Chondrocyte (in vitro differentiated cells): ENCODE results near the gene SZRD1. TPM values are rescaled to one million over a fixed set of nuclear protein-coding genes. Genes with fewer than 3 reads are reported as not detected.

Source experiments
- DNase-seq: peaks from one replicate; pipeline ENCODE4 v3.0.0; 2021; ENCODE audit warnings: mixed read lengths, low spot score
- H3K27ac Mint-ChIP-seq: one replicate; pipeline ENCODE4 v1.8.0; 2021; ENCODE audit warnings: mild to moderate bottlenecking, moderate library complexity, mixed read lengths; ENCODE audit not compliant: unreplicated experiment
- H3K27me3 Mint-ChIP-seq: 2 replicates; pipeline ENCODE4 v1.8.0; 2021; ENCODE audit warnings: low read depth, mixed read lengths
- H3K36me3 Mint-ChIP-seq: 2 replicates; pipeline ENCODE4 v1.8.0; 2021; ENCODE audit warnings: low read depth, mixed read lengths
- H3K4me1 Mint-ChIP-seq: 2 replicates; pipeline ENCODE4 v1.8.0; 2021; ENCODE audit warnings: low read depth, mild to moderate bottlenecking, mixed read lengths
- H3K4me3 Mint-ChIP-seq: one replicate; pipeline ENCODE4 v1.8.0; 2021; ENCODE audit warnings: mild to moderate bottlenecking, moderate library complexity, mixed read lengths; ENCODE audit not compliant: unreplicated experiment
- H3K9me3 Mint-ChIP-seq: 2 replicates; pipeline ENCODE4 v1.8.0; 2021; ENCODE audit warnings: low read depth, mixed read lengths
- CTCF ChIP-seq: fragments of 200-600 bp; sonication (generic); IDR thresholded peaks from 2 replicates; pipeline ENCODE4 v1.5.0; 2021; ENCODE audit warnings: antibody characterized with exemption, mild to moderate bottlenecking, moderate library complexity
- total RNA-seq: library from RNA; stranded (reverse); gene quantifications from 3 replicates; pipeline ENCODE4 v1.2.1, GENCODE V29; 2021

Gene SZRD1
- total RNA-seq, 1 donor from 2014 or later: 113 TPM

- Mint-ChIP-seq H3K4me1 (peaks cover 17% of the 10 kb centered on the region), H3K9me3 (no peaks in the 10 kb centered on the region), H3K36me3 (peaks cover 16% of the 10 kb centered on the region), H3K27ac (no peak overlapping the region), H3K27me3 (no peaks in the 10 kb centered on the region), H3K4me3 (no peak overlapping the region)
- DNase-seq: no peak
- no peak for TF ChIP-seq CTCF
Measured at GRCh38 chr1:16398371-16398953, 31.4 kb downstream of the SZRD1 start.

GRCh38 chr1:16402742-16403141 is 35.7 kb downstream of the SZRD1 start:
- no peak overlapping the region for H3K27ac Mint-ChIP-seq
- no peak for TF ChIP-seq CTCF

GRCh38 chr1:16405441-16405840 is 38.4 kb downstream of the SZRD1 start:
- no peak for TF ChIP-seq CTCF
- no peaks in the 10 kb centered on the region for H3K27me3 Mint-ChIP-seq
- H3K36me3 Mint-ChIP-seq: no peaks in the 10 kb centered on the region
- H3K4me3 Mint-ChIP-seq: no peak overlapping the region
- no peaks in the 10 kb centered on the region for H3K4me1 Mint-ChIP-seq
- DNase-seq: no peak
- H3K27ac Mint-ChIP-seq: no peak overlapping the region
- H3K9me3 Mint-ChIP-seq: no peaks in the 10 kb centered on the region

More at GRCh38 chr1:16402742-16403141, 35.7 kb downstream of the SZRD1 start:
- Mint-ChIP-seq H3K4me1 (no peaks in the 10 kb centered on the region), H3K9me3 (no peaks in the 10 kb centered on the region), H3K27me3 (no peaks in the 10 kb centered on the region), H3K36me3 (peaks cover 7% of the 10 kb centered on the region), H3K4me3 (no peak overlapping the region)
- DNase-seq: no peak

- TF ChIP-seq CTCF: no peak
- H3K27me3 Mint-ChIP-seq: no peaks in the 10 kb centered on the region
- DNase-seq: no peak
- H3K27ac Mint-ChIP-seq: no peak overlapping the region
- H3K4me3 Mint-ChIP-seq: no peak overlapping the region
- no peaks in the 10 kb centered on the region for H3K36me3 Mint-ChIP-seq
- no peaks in the 10 kb centered on the region for H3K9me3 Mint-ChIP-seq
- no peaks in the 10 kb centered on the region for H3K4me1 Mint-ChIP-seq
Measured at GRCh38 chr1:16406868-16407267, 39.8 kb downstream of the SZRD1 start.

- Mint-ChIP-seq H3K36me3 (no peaks in the 10 kb centered on the region), H3K4me3 (no peak overlapping the region), H3K9me3 (no peaks in the 10 kb centered on the region), H3K27ac (no peak overlapping the region), H3K4me1 (no peaks in the 10 kb centered on the region), H3K27me3 (no peaks in the 10 kb centered on the region)
- DNase-seq: no peak
- TF ChIP-seq CTCF: no peak
Measured at GRCh38 chr1:16409536-16410152, 42.6 kb downstream of the SZRD1 start.
